Lower leg skin (tissue), 4 donors: ENCODE results near the gene ANK3. TPM values are rescaled to one million over a fixed set of nuclear protein-coding genes. Genes with fewer than 3 reads are reported as not detected.

Experiments
- DNase-seq, 2 donors: peaks; one replicate each; pipeline ENCODE4 v3.0.0-alpha.2; 2019; ENCODE audit warnings: low spot score in 2 of 2
- H3K4me3 ChIP-seq: fragments of 200-600 bp; sonication (generic); 2 replicates; pipeline ENCODE4 v1.5.1; 2017; ENCODE audit warnings: mild to moderate bottlenecking, low read depth; ENCODE audit not compliant: poor library complexity, severe bottlenecking
- CTCF ChIP-seq, 3 donors: fragments of 450-650 bp; IDR thresholded peaks; one replicate each; pipeline ENCODE4 v1.5.1; 2016; ENCODE audit warnings: antibody characterized with exemption in 3 of 3, mild to moderate bottlenecking in 3 of 3, moderate library complexity in 2 of 3
- POLR2A ChIP-seq, 2 donors: fragments of 450-650 bp; IDR thresholded peaks; one replicate each; pipeline ENCODE4 v1.6.1; 2016 to 2017; ENCODE audit warnings: antibody characterized with exemption in 2 of 2, mild to moderate bottlenecking in 1 of 2, moderate library complexity in 1 of 2
- WGBS, 2 donors: methylation state at CpG; one replicate each; pipeline ENCODE4 v1.1.5; 2018; 5-methylcytosine and 5-hydroxymethylcytosine counted together
- intact Hi-C: fragments of 100-400 bp; cut with DNase I; formaldehyde crosslinking; loops from one replicate; pipeline ENCODE4 v1.15.0; 2023; ENCODE audit warnings: low total_unique reads
- total RNA-seq, 4 donors: library from RNA; depleted of rRNA; stranded (reverse); fragments of >200 nt; gene quantifications; one replicate each; pipeline ENCODE4 v1.1.0, GENCODE V29; 2016

Gene ANK3
- total RNA-seq, 4 donors from 2014 or later: 76.2 to 107 (median 91.5) TPM

DNA sequence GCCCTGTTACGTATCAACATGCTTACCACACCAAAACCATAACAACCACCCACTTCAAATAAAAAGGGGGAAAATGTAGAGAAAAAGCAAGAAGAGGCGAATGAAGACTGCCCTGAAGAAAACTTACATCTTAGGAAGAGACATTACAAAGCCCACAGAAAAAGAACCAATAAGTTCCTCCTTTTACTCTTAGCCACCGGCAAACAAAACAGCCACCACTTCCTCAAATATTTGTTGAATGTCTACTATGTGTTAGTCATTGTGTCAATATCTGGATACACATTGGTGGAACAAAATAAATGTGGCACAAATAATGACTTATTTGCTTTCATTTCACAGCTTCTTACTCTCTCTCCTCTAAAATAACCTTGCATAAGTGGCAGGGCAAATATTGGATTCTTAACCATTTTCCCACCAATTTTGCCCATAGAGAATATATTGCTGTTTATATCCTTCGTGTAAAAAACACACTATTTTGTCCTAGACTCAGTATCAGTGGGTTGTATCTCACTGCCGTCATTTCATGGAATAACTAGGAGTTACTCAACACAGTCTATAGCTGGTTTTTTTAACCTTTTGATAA, 106.8 kb downstream of the ANK3 start:
- WGBS, 2 donors: 77 to 85% methylated on average over 5 of the region's 5 CpGs
- TF ChIP-seq CTCF (IDR thresholded peaks at IDR 0.05) (no peak), POLR2A (IDR thresholded peaks at IDR 0.05) (no peak)
- no peak for DNase-seq

GRCh38 chr10:60281792-60282353, 107.8 kb downstream of the ANK3 start:
- TF ChIP-seq POLR2A (IDR thresholded peaks at IDR 0.05) (no peak), CTCF (IDR thresholded peaks at IDR 0.05) (no peak)
- intact Hi-C loops: no loop called here
- no peak overlapping the region for H3K4me3 ChIP-seq
- DNase-seq: no peak
- 81 to 84% methylated on average over 6 of the region's 6 CpGs for WGBS, 2 donors

More for the DNA sequence above, 106.8 kb downstream of the ANK3 start:
- no peak overlapping the region for H3K4me3 ChIP-seq
- intact Hi-C loops: no loop called here

DNA sequence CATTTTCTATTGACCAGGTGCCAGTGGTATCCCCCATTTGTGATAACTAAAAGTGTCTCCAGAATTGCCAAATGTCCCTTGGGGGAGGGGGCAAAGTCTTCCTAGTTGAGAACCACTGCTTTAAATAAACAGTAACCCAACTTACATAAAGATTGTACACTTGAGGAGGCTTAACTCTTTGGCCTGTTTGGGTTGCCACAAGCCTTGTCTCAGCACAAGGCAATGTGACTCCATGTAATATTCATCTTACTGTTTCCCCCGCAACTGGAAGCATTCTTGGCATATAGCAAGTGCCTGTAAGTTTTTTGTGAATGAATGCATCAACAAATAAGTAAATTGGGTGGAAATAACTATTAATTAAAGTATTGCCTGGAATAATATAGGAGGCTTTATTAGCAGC, 108.3 kb downstream of the ANK3 start:
- DNase-seq: no peak
- TF ChIP-seq POLR2A (IDR thresholded peaks at IDR 0.05): no peak
- WGBS, 2 donors: 97 to 100% methylated on average over 1 of the region's 1 CpG
- no peak overlapping the region for H3K4me3 ChIP-seq
- intact Hi-C loops: no loop called here

DNA sequence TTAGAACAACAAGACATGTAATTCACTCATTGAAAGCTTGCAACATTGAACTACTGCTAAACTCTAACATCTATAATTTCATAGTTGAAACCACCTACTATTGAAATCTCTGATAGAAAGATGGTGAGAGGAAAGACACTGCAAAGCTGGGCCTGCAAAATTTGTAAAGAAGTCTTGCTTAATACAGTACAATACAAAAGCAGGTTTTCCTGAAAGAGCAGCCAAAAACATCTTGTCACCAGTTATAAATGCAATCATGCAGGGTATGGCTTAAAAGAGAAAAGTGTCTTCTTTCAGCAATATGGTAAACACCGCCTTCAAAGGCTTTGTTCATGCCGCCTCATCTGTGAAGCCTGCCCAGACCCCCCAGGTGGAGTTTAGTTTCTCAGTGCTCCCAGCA, 109.2 kb downstream of the ANK3 start:
- no peak for DNase-seq
- 82 to 86% methylated on average over 2 of the region's 2 CpGs for WGBS, 2 donors
- TF ChIP-seq CTCF (IDR thresholded peaks at IDR 0.05) (no peak), POLR2A (IDR thresholded peaks at IDR 0.05) (no peak)
- intact Hi-C loops: no loop called here
- no peak overlapping the region for H3K4me3 ChIP-seq

- intact Hi-C loops: no loop called here
- TF ChIP-seq POLR2A (IDR thresholded peaks at IDR 0.05): no peak
- TF ChIP-seq CTCF (IDR thresholded peaks at IDR 0.05): no peak
- no peak for DNase-seq
- WGBS, 2 donors: 49 to 58% methylated on average over 1 of the region's 1 CpG
- no peak overlapping the region for H3K4me3 ChIP-seq
Measured at GRCh38 chr10:60277656-60278055, 112.0 kb downstream of the ANK3 start.

DNA sequence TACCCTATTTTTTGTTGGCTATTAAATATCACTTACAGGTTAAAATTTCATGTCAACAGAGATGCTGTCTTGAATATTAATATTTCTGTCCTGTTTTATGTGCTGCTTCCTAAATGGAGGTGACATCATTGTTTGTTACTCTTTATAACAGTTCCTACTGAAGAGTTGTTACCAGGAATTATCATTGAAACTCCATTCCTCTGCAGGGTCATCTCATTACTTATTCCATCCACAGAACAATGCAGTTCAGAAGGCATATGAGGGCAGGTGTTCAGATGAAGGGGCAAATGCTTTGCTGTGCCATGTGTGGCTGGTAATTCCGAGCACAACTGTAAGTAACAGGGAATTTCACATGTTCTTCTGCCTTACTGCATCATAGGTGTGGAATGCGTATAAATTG, 113.4 kb downstream of the ANK3 start:
- 92 to 98% methylated on average over 2 of the region's 2 CpGs for WGBS, 2 donors
- no peak for DNase-seq
- intact Hi-C loops: no loop called here
- no peak overlapping the region for H3K4me3 ChIP-seq
- TF ChIP-seq POLR2A (IDR thresholded peaks at IDR 0.05): no peak
- TF ChIP-seq CTCF (IDR thresholded peaks at IDR 0.05): no peak
